Activated T-helper 9 cell treated with anti-CD3 and anti-CD28 coated beads, Interleukin-2, amount 50 U/mL, for 16 hours (primary cell): ENCODE results near the gene TMEM14A.
A peak's percentile ranks its signal among the peaks of the same experiment; 100 is the strongest.
"Not testable (repeated sequence)": the region's sequence is repeated elsewhere in the genome, so short reads cannot be mapped to it uniquely, and the experiment has no call there.

Source experiments
- DNase-seq: peaks from one replicate; pipeline ENCODE4 v3.0.0-alpha.2; 2020; ENCODE audit warnings: low read depth

TMEM14A gene

DNA sequence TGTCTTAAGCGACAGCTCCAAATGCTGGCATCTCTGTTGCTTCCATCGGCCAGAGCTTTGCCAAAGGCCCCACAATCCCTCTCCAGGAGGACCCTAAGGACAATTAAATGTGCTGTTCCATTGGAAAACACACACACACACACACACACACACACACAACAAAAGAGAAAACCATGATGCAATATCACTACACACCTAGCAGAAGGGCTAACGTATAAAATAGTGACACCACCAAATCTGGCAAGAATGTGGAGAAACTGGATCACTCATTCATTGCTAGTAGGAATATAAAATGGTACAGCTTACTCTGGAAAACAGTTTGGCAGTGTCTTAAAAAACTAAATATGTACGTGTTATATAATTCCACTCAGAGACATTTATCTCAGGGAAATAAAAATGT lies 13.0 kb upstream of the TMEM14A start:
- no peak for DNase-seq

GRCh38 chr6:52661551-52661950 lies 9.4 kb upstream of the TMEM14A start:
- DNase-seq = no peak

GRCh38 chr6:52662031-52662430 lies 8.9 kb upstream of the TMEM14A start:
- no peak for DNase-seq

DNA sequence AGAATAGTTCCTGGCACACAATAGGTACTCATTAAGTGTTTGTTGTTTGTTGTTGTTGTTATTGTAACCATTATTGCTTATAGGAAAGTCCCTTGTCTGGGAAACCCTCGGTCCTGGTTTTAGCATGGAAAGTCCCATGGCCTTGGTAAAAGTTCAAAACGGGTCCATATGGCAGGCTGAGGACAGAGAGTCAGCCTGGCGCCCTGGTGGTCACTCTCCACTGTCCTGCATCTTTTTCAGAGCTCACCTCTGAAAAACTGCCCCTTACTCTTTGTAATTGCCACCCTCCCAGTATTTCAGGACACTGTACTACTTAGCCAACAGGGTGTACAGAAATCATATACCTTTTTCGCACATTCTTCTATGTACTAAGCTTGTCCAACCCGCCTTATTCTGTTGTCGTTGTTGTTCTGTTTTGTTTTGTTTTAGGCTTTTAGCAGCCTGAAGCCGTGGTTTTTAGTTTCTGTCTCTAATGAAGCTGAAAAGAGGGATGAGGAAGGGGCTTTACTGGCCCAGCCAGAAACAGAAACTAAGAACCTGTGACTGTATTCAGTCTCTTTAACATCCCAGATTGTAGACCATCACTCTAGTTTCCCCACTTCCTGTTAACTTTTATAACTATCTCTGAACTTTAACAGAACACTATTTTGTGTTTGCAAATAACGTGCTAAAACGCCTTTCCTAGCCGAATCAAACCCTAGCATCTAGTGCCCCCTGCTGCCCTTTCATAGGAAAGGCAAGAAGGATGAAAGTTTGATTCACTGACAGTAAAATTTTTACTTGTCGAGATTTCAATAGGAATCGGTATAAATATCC lies 7.6 kb upstream of the TMEM14A start:
- peak; percentile 30 for DNase-seq

DNA sequence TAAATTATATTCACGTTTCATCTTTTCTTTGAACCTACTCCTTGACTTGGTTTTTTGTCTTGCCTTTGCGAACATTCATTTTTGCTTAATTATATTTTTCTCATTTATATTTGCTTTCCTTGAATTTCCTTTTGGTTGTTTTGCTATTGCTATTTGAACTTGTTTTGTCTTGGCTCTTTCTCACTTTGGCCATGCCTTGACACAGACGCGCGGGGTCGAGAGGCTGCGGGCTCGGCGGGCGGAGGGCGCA lies 7.1 kb upstream of the TMEM14A start:
- no peak for DNase-seq

DNA sequence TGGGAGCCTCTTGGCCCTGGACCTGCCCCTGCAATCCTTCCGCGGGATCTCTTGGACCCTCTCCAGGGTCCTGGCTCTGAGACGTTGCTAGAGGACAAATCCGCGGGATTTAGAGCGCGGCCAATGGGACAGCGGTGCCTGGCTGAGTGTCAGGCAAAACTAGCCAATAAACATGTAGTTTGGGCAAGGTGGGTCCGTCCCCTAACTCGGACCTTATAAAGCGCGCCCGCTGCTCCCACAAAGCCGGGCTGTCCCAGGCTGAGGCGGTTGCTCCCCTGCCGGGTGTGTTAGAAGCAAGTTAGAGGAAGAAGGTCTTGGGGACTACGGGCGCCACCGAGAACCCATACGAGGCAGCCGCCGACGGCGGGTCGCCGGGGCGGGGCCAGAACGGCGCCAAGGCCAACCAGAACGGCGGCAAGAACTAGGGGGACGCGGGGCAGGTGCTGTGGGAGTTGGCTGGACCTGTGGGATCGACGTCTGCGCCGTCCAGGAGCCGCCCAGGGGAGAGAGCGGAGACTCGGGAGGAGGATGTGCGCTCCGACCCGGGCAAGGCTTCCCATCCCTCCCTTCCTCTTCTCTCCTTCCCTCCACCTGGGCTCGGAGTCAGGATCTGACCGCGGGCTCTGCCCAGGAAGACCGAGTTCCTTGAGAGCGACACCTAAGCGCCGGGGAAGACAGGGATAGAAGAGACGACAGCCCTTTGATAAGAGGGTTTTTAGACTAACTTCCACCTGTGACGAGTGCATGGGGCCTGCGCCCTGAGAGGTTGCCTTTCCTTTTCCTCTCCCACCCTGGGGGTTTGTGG lies 6.5 kb upstream of the TMEM14A start:
- DNase-seq = peak; percentile 33

- DNase-seq = no peak
Observed at GRCh38 chr6:52664991-52665686, 5.8 kb upstream of the TMEM14A start.

GRCh38 chr6:52666071-52666470 lies 4.8 kb upstream of the TMEM14A start:
- DNase-seq = no peak

DNA sequence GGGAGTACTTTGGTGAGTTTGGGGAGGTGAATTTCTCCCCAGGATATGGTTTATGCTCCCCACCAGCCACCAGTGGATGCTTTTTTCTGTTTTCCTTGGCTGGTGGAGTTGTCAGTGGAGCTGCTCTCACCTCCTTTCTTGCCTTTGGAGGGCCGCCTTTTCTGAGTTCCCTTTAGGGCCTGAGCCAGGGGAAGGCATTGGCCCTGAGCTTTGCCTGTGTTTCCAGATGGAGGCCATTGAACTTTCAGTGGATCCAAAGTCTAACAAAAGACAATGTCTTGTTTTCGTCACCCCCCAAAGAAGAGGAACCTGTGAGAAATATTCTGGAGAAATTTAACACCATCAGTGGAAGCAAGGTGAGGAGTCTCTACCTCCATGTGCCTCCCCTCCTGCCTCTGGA lies 4.4 kb upstream of the TMEM14A start:
- no peak for DNase-seq

GRCh38 chr6:52667572-52667971 lies 3.3 kb upstream of the TMEM14A start:
- DNase-seq = no peak

GRCh38 chr6:52671676-52672075 lies 763 bp downstream of the TMEM14A start:
- no peak for DNase-seq

DNA sequence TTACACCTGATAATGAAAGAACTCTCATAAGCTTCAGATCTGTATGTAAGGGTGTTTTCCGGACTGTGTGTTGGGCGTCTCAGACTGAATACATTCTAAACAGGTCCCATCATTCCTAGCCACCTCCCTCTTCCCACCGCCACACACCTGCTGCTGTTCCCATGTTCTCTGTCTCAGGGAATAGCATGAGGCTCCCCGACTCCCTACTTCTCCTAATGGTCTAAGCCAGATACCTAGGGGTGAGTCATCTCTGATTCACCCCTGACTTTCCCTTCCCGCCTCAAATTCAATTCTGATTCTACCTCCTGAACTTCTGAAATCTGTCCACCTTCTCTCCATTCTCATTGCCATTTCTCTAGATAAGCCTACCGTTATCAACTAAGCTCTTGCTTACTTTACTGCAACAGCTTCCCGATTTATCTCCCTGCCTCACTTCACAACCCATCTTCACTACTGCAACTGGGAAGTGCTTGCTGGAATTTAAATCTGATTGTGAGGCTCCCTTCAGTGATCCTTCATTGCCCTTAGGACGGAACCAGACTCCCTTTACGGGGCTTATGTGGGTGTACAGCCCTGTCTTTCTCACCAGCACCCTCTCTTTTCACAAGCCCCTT lies 1.6 kb downstream of the TMEM14A start:
- no peak for DNase-seq

DNA sequence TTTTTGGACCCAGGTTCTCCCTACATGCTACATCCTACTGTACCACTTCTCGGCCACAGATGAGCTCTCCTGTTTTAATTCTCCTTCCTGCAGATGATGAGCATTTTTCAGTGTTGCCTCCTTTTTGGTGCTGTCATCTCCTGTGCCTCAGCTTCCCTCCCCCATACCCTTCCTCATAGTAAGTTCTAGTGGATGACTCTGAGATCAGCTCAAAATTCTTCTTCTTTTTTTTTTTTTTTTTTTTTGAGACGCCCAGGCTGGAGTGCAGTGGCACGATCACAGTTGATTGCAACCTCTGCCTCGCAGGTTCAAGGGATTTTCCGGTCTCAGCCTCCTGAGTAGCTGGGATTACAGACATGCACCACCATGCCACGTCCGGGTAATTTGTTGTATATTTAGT lies 3.8 kb downstream of the TMEM14A start:
- DNase-seq = no peak

DNA sequence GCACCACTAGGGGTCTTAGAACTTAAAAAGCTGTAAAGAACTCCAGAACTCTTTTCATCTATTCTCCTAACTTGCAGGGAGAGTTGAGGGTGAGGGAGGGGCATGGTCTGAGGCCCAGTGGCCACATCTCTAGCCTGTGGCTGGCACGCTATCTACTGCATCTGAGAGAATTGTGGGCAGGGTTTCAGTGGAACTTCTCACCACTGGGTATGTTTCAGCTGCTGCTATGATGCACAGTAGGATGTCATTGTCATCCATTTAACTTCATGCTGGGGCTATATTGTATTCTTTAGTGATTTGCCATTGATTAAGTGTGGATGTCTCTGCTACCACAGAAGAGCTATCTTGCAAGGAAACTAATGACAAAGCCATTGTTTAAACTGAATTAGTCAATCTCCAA lies 4.5 kb downstream of the TMEM14A start:
- DNase-seq = no peak

DNA sequence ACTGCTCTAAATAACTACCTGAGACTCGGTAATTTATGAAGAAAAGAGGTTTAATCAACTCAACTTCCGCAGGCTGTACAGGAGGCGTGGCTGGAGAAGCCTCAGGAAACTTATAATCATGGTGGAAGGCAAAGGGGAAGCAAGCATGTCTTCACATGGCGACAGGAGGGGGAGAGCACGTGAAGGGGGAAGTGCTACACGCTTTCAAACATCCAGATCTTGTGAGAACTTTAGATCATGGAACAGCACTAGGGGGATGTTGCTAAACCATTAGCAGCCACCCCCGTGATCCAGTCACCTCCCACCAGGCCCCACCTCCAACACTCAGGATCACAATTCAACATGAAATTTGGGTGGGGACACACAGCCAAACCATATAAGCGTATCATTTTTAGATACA lies 5.7 kb downstream of the TMEM14A start:
- DNase-seq = not testable (repeated sequence)

- DNase-seq = no peak
Observed at GRCh38 chr6:52681416-52681815, 10.5 kb downstream of the TMEM14A start.

GRCh38 chr6:52686878-52687699 lies 16.2 kb downstream of the TMEM14A start:
- DNase-seq = no peak

GRCh38 chr6:52689857-52690256 lies 18.9 kb downstream of the TMEM14A start:
- DNase-seq = no peak

- DNase-seq = no peak
Observed at GRCh38 chr6:52691718-52692117, 20.8 kb downstream of the TMEM14A start.

DNA sequence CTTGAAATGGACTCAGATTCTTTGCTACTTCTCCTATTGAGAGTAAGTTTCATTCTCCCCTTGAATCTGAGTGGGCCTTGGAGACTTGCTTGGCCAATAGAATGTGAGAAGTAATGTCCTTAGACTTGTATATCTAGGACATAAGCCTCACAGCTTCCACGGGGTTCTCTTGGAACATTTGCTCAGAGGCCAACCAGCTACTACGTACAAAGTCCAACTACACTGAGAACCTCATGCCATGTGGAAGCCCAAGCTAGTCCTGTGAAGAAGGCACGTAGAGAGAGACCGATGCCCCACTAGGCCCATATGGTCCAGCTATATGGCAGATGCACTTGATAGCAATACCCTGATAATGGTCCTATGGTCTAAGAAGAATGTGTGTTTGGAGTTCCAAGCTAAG lies 22.9 kb downstream of the TMEM14A start:
- no peak for DNase-seq

- no peak for DNase-seq
Observed at GRCh38 chr6:52694404-52694803, 23.5 kb downstream of the TMEM14A start.

GRCh38 chr6:52696418-52696817 lies 25.5 kb downstream of the TMEM14A start:
- no peak for DNase-seq
